HG03025 (cell line): ENCODE measurements around the gene BCL2.

Source experiments
- ATAC-seq: cut with Tn5 transposase; IDR thresholded peaks from one replicate; pipeline ENCODE4 v1.9.1; 2021; ENCODE audit warnings: mild to moderate bottlenecking, moderate library complexity; ENCODE audit not compliant: unreplicated experiment, low FRiP score

BCL2 gene

GRCh38 chr18:63164396-63164795 is 155.2 kb downstream of the BCL2 start:
- no peak for ATAC-seq

GRCh38 chr18:63162271-63163014 is 157.1 kb downstream of the BCL2 start:
- ATAC-seq: peak; percentile 21

GRCh38 chr18:63161761-63162195 is 157.8 kb downstream of the BCL2 start:
- ATAC-seq: peak; percentile 45

GRCh38 chr18:63161032-63161760 is 158.4 kb downstream of the BCL2 start:
- ATAC-seq: no peak

- no peak for ATAC-seq
Measured at GRCh38 chr18:63160172-63160995, 159.2 kb downstream of the BCL2 start.

- no peak for ATAC-seq
Measured at GRCh38 chr18:63159590-63159989, 160.0 kb downstream of the BCL2 start.

GRCh38 chr18:63158676-63159291 is 160.8 kb downstream of the BCL2 start:
- no peak for ATAC-seq

GRCh38 chr18:63158012-63158631 is 161.4 kb downstream of the BCL2 start:
- ATAC-seq: no peak

- ATAC-seq: no peak
Measured at GRCh38 chr18:63157293-63158011, 162.1 kb downstream of the BCL2 start.

- ATAC-seq: no peak
Measured at GRCh38 chr18:63155910-63156773, 163.4 kb downstream of the BCL2 start.

- peak; percentile 31 for ATAC-seq
Measured at GRCh38 chr18:63155169-63155852, 164.3 kb downstream of the BCL2 start.

GRCh38 chr18:63154350-63155152 is 165.0 kb downstream of the BCL2 start:
- ATAC-seq: no peak

- ATAC-seq: no peak
Measured at GRCh38 chr18:63152791-63153190, 166.8 kb downstream of the BCL2 start.

- no peak for ATAC-seq
Measured at GRCh38 chr18:63152096-63152495, 167.5 kb downstream of the BCL2 start.

- no peak for ATAC-seq
Measured at GRCh38 chr18:63151539-63151938, 168.0 kb downstream of the BCL2 start.

GRCh38 chr18:63150942-63151421 is 168.6 kb downstream of the BCL2 start:
- no peak for ATAC-seq

- ATAC-seq: no peak
Measured at GRCh38 chr18:63150326-63150725, 169.2 kb downstream of the BCL2 start.
